ENCODE results near the gene GDAP2.

GRCh38 chr1:117905019-117905418 lies 24.4 kb downstream of the GDAP2 start:
- TF ChIP-seq POLR2A (IDR thresholded peaks at IDR 0.05) (no peak), CTCF (IDR thresholded peaks at IDR 0.05) (no peak)
